GM18870 (cell line): ENCODE results near the gene OR11H6.
"Not testable (repeated sequence)": the region's sequence is repeated elsewhere in the genome, so short reads cannot be mapped to it uniquely, and the experiment has no call there.

ENCODE experiments used
- ATAC-seq: cut with Tn5 transposase; IDR thresholded peaks from one replicate; pipeline ENCODE4 v1.9.1; 2021; ENCODE audit warnings: moderate library complexity; ENCODE audit not compliant: unreplicated experiment

Gene OR11H6

DNA sequence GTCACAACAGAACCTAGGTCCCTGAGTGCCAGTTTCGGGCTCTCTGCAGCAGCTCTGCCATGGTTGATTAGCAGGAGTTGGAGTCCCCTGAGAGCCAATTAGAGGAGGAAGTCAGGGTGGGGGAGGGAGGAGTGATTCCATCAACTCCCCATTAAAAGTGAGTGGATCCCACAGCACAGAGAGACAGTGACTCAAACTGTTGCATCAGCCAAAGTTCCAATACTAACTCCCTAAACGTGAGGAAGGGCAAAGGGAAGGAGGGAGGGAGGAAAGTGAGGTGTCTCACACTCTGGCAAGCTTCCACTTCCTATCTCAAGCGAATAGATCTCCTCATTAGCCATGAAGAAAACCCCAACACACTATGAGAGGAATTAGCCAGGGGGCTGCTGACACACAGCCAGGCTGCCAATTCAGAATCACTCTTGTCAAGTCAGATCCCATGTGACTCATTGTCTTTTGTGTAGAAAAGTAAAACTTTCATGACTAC lies 39.2 kb downstream of the OR11H6 start:
- ATAC-seq: no peak

DNA sequence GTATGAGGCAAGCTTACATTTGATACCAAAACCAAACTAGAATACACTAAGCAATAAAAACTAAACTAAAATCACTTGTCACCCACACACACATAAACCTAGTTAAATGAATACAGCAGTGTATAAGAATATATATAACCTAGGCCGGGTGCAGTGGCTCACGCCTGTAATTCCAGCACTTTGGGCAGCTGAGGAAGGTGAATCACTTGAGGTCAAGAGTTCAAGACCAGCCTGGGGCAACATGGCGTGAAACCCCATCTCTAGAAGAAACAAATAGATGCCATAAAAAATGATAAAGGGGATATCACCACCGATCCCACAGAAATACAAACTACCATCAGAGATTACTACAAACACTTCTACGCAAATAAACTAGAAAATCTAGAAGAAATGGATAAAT lies 40.9 kb downstream of the OR11H6 start:
- ATAC-seq: not testable (repeated sequence)

DNA sequence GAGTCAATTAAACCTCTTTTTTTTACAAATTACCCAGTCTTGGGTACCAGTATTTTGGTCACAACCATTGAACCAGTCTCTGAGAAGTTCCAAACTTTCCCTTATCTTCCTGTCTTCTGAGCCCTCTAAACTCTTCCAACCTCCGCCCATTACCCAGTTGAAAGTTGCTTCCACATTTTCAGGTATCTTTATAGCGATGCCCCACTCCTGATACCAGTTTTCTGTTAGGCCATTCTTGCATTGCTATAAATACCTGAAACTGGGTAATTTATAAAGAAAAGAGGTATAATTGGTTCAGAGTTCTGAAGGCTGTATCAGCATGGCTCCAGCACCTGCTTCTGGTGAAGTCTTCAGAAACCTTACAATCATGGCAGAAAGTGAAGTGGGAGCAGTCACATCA lies 50.6 kb downstream of the OR11H6 start:
- no peak for ATAC-seq
